Fibroblast of lung (primary cell): ENCODE data around the gene RHOT1. TPM values are rescaled to one million over a fixed set of nuclear protein-coding genes. Genes with fewer than 3 reads are reported as not detected.
"Not testable (repeated sequence)": the region's sequence is repeated elsewhere in the genome, so short reads cannot be mapped to it uniquely, and the experiment has no call there.

Source experiments
- DNase-seq, 2 donors: peaks; one replicate each; pipeline versions ENCODE4 v3.0.0 to v3.0.0-alpha.2; 2010; ENCODE audit warnings: low read depth in 2 of 2
- H2AFZ ChIP-seq: 2 replicates; pipeline ENCODE4 v1.5.1; 2012; ENCODE audit warnings: low read length, control low read depth, inconsistent platforms
- H3K27ac ChIP-seq: 2 replicates; pipeline ENCODE4 v1.5.1; 2011; ENCODE audit warnings: low read length, control low read depth; ENCODE audit not compliant: insufficient read depth
- H3K27me3 ChIP-seq: 2 replicates; pipeline ENCODE4 v1.5.1; 2011; ENCODE audit warnings: mild to moderate bottlenecking, low read length; ENCODE audit not compliant: control insufficient read depth, insufficient read depth
- H3K36me3 ChIP-seq: 2 replicates; pipeline ENCODE4 v1.5.1; 2011; ENCODE audit warnings: low read length; ENCODE audit not compliant: control insufficient read depth, insufficient read depth
- H3K4me1 ChIP-seq: 2 replicates; pipeline ENCODE4 v1.5.1; 2011; ENCODE audit warnings: low read length; ENCODE audit not compliant: control insufficient read depth, insufficient read depth; ENCODE audit errors: extremely low read depth
- H3K4me2 ChIP-seq: 2 replicates; pipeline ENCODE4 v1.5.1; 2011; ENCODE audit warnings: low read length, control low read depth; ENCODE audit not compliant: insufficient read depth; ENCODE audit errors: extremely low read depth
- H3K4me3 ChIP-seq, 4 experiments: fragments of 200-600 bp in 1 of 4; sonication (generic) in 1 of 4; replicated peaks in 1 of 4; 2 replicates each; pipeline ENCODE4 v1.5.1; 2011 to 2016; ENCODE audit warnings: low read length in 4 of 4, low read depth in 3 of 4, mild to moderate bottlenecking in 3 of 4, control low read depth in 2 of 4, inconsistent platforms in 1 of 4, mixed read lengths in 1 of 4; ENCODE audit not compliant: insufficient read depth in 1 of 4; ENCODE audit errors: control extremely low read depth in 1 of 4
- H3K79me2 ChIP-seq: 2 replicates; pipeline ENCODE4 v1.5.1; 2012; ENCODE audit warnings: mild to moderate bottlenecking, low read length, inconsistent platforms; ENCODE audit not compliant: control insufficient read depth, insufficient read depth
- H3K9ac ChIP-seq: 2 replicates; pipeline ENCODE4 v1.5.1; 2011; ENCODE audit warnings: mild to moderate bottlenecking, low read length, control low read depth; ENCODE audit not compliant: insufficient read depth
- H3K9me3 ChIP-seq: 2 replicates; pipeline ENCODE4 v1.5.1; 2012; ENCODE audit warnings: low read depth, low read length; ENCODE audit not compliant: control insufficient read depth, insufficient read depth
- H4K20me1 ChIP-seq: 2 replicates; pipeline ENCODE4 v1.5.1; 2011; ENCODE audit warnings: low read length; ENCODE audit not compliant: control insufficient read depth, insufficient read depth; ENCODE audit errors: extremely low read depth
- CTCF ChIP-seq, 2 donors: IDR thresholded peaks in 1 of 2; conservative IDR thresholded peaks in 1 of 2; 1 replicate in 1 of 2; 2 replicates in 1 of 2; pipeline ENCODE4 v1.5.1; 2011 to 2012; ENCODE audit warnings: low read length in 2 of 2, control low read depth in 1 of 2, inconsistent platforms in 1 of 2, low read depth in 1 of 2, mild to moderate bottlenecking in 1 of 2
- EZH2 ChIP-seq: IDR thresholded peaks from 2 replicates; pipeline ENCODE4 v1.5.1; 2012; ENCODE audit warnings: low read length, control low read depth, mild to moderate bottlenecking; ENCODE audit errors: missing control alignments
- polyA plus RNA-seq, 2 donors: library from polyadenylated mRNA; depleted of rRNA in 1 of 2; stranded (reverse) in 1 of 2; unstranded in 1 of 2; fragments of >200 nt; gene quantifications; 2 replicates each; pipeline ENCODE4 v1.2.1, GENCODE V29; 2011 to 2012; ENCODE audit warnings: missing spikeins in 1 of 2
- total RNA-seq: library from RNA; depleted of rRNA; stranded (reverse); fragments of >200 nt; gene quantifications from 2 replicates; pipeline ENCODE4 v1.2.1, GENCODE V29; 2014

RHOT1 gene
- total and polyA plus RNA-seq, 2 donors (not counting 1 experiment from before 2014, with no cell fraction given): 45.6 to 58.8 TPM

GRCh38 chr17:32103476-32104113, 38.7 kb upstream of the RHOT1 start:
- Histone ChIP-seq H3K36me3 (no peaks in the 10 kb centered on the region), H3K9me3 (no peaks in the 10 kb centered on the region), H3K4me1 (no peaks in the 10 kb centered on the region), H3K9ac (no peak overlapping the region), H3K4me3 (no peak overlapping the region), H3K4me2 (no peak overlapping the region), H2AFZ (no peak overlapping the region), H3K79me2 (no peaks in the 10 kb centered on the region), H3K27me3 (no peaks in the 10 kb centered on the region), H4K20me1 (no peaks in the 10 kb centered on the region), H3K27ac (no peak overlapping the region)
- no peak for TF ChIP-seq EZH2
- TF ChIP-seq CTCF (conservative IDR thresholded peaks at IDR 0.05 in 1 of 2, IDR thresholded peaks at IDR 0.05 in 1 of 2; ENCODE audit: low read depth in 1 of 2, low read length in 2 of 2): no peak
- DNase-seq: peak in 1 of 2 donors; percentile 68

DNA sequence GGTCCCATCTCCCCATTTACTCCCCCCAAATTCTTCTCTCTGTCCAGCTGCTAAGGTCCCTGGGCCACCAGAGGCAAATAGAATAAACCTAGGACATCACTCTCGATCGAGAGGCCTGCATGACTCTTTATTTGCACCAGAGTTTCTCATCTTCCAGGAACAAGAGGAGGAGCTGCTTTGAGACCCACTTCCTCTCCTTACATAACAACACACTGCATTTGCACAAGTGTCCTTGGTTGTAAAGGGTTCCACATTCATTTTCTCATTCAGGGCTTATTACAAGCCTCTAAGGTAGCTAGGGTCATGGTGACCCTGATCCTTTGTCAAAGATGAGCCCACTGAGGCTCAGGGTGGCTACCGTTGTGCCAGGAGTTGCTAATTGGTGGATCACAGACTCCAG, 38.1 kb upstream of the RHOT1 start:
- no peaks in the 10 kb centered on the region for H3K27me3 ChIP-seq
- H3K9ac ChIP-seq: no peak overlapping the region
- no peaks in the 10 kb centered on the region for H3K4me1 ChIP-seq
- TF ChIP-seq CTCF (conservative IDR thresholded peaks at IDR 0.05 in 1 of 2, IDR thresholded peaks at IDR 0.05 in 1 of 2; ENCODE audit: low read depth in 1 of 2, low read length in 2 of 2): no peak
- no peak for TF ChIP-seq EZH2
- no peak overlapping the region for H3K4me3 ChIP-seq
- H3K9me3 ChIP-seq: no peaks in the 10 kb centered on the region
- no peak for DNase-seq
- no peak overlapping the region for H3K4me2 ChIP-seq
- H2AFZ ChIP-seq: no peak overlapping the region
- no peaks in the 10 kb centered on the region for H3K79me2 ChIP-seq
- no peaks in the 10 kb centered on the region for H4K20me1 ChIP-seq
- H3K27ac ChIP-seq: no peak overlapping the region
- H3K36me3 ChIP-seq: no peaks in the 10 kb centered on the region

DNA sequence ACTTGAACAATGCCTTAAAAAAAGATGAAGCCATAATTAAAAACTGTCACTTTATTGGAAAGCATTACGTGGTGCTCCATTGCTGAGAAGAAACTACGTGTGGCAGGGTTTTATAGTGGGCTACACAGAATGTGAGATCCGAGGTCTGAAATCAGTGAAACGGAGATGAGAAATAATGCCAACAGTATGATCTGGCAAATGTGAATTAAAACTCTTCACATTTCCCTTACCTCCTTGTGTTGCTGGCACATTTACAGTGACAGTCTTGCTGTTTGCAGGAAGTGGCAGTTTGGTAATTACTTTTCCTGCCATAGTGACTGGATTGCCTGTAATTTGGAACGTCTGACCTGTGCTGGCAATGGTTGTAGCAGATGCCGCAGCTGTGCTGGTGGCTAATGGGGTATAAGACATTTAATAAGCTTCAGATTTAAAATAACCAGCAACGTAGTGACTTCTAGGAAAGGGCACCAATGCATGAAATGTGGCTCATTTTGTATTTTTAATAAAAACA, 35.8 kb upstream of the RHOT1 start:
- H3K36me3 ChIP-seq, H3K4me3 ChIP-seq, H2AFZ ChIP-seq, H3K4me2 ChIP-seq, H3K27me3 ChIP-seq, H3K4me1 ChIP-seq, H4K20me1 ChIP-seq, H3K9ac ChIP-seq, H3K79me2 ChIP-seq, H3K9me3 ChIP-seq, DNase-seq, H3K27ac ChIP-seq: not testable (repeated sequence)

DNA sequence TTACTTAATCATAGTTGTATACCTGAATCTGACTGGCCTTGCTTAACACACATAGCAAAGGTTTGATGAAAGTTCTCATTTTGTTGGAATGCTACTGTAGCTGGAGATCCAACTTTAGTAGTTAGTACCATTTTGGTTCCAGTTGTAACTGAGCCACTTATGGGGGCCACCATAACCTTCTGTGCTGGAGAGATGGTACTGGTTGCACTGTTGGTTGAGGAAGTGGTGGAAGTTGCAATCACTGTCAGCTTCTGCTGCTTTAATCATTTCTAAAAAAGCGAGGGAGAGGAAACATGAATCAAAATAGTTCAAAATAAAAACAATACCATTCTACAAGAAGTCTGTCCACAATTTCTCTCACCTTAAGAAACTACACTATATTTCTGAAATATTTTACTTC, 35.1 kb upstream of the RHOT1 start:
- not testable (repeated sequence) for H3K9ac ChIP-seq, DNase-seq, H3K9me3 ChIP-seq, H4K20me1 ChIP-seq, H3K27me3 ChIP-seq, H2AFZ ChIP-seq, H3K79me2 ChIP-seq, H3K4me3 ChIP-seq, H3K4me2 ChIP-seq, H3K4me1 ChIP-seq, H3K27ac ChIP-seq, H3K36me3 ChIP-seq
